Mesenchymal stem cell (in vitro differentiated cells and primary cell): ENCODE measurements around the gene ABAT.

ENCODE experiments used
- DNase-seq: peaks from one replicate; pipeline ENCODE4 v3.0.0-alpha.2; 2013
- H2AFZ ChIP-seq: one replicate; pipeline ENCODE4 v1.6.1; 2013; ENCODE audit warnings: low read depth, mild to moderate bottlenecking, control low read depth, inconsistent platforms, low read length, moderate library complexity
- H2AK5ac ChIP-seq: 2 replicates; pipeline ENCODE4 v1.6.1; 2013; ENCODE audit warnings: low read length, moderate library complexity, mild to moderate bottlenecking, inconsistent platforms; ENCODE audit not compliant: severe bottlenecking
- H2BK120ac ChIP-seq: one replicate; pipeline ENCODE4 v1.6.1; 2013; ENCODE audit warnings: low read depth, mild to moderate bottlenecking, inconsistent platforms, low read length, moderate library complexity
- H2BK12ac ChIP-seq, 2 experiments: one replicate each; pipeline ENCODE4 v1.6.1; 2013; ENCODE audit warnings: inconsistent platforms in 2 of 2, low read length in 2 of 2, mild to moderate bottlenecking in 2 of 2, moderate library complexity in 2 of 2, control low read depth in 1 of 2
- H2BK15ac ChIP-seq: one replicate; pipeline ENCODE4 v1.6.1; 2013; ENCODE audit warnings: mild to moderate bottlenecking, low read depth, inconsistent platforms; ENCODE audit not compliant: poor library complexity, severe bottlenecking
- H2BK5ac ChIP-seq: 2 replicates; pipeline ENCODE4 v1.6.1; 2013; ENCODE audit warnings: low read depth, mild to moderate bottlenecking, low read length, control low read depth, inconsistent platforms; ENCODE audit not compliant: poor library complexity, severe bottlenecking
- H3K14ac ChIP-seq, 2 experiments: one replicate each; pipeline ENCODE4 v1.6.1; 2013; ENCODE audit warnings: inconsistent platforms in 2 of 2, low read length in 2 of 2, control low read depth in 1 of 2, mild to moderate bottlenecking in 1 of 2, moderate library complexity in 1 of 2
- H3K18ac ChIP-seq, 2 experiments: one replicate each; pipeline ENCODE4 v1.6.1; 2013; ENCODE audit warnings: inconsistent platforms in 2 of 2, low read length in 2 of 2, control low read depth in 1 of 2, low read depth in 1 of 2, mild to moderate bottlenecking in 1 of 2
- H3K23ac ChIP-seq, 2 experiments: one replicate each; pipeline ENCODE4 v1.6.1; 2013; ENCODE audit warnings: inconsistent platforms in 2 of 2, low read length in 2 of 2, mild to moderate bottlenecking in 2 of 2, moderate library complexity in 2 of 2, control low read depth in 1 of 2
- H3K27ac ChIP-seq: 2 replicates; pipeline ENCODE4 v1.5.1; 2013; ENCODE audit warnings: mild to moderate bottlenecking, moderate library complexity, low read length, control low read depth, inconsistent platforms; ENCODE audit not compliant: poor library complexity, severe bottlenecking
- H3K27me3 ChIP-seq, 2 experiments: 2 replicates each; pipeline versions ENCODE4 v1.6.1 to v1.7.0; 2013; ENCODE audit warnings: low read length in 2 of 2, mild to moderate bottlenecking in 2 of 2, moderate library complexity in 2 of 2, control low read depth in 1 of 2, inconsistent platforms in 1 of 2; ENCODE audit not compliant: control insufficient read depth in 1 of 2, insufficient read depth in 1 of 2
- H3K36me3 ChIP-seq, 2 experiments: 2 replicates each; pipeline versions ENCODE4 v1.6.1 to v1.7.0; 2013; ENCODE audit warnings: low read length in 2 of 2, control low read depth in 1 of 2, inconsistent platforms in 1 of 2, low read depth in 1 of 2, mild to moderate bottlenecking in 1 of 2; ENCODE audit not compliant: insufficient read depth in 2 of 2, control insufficient read depth in 1 of 2
- H3K4ac ChIP-seq, 2 experiments: one replicate each; pipeline ENCODE4 v1.6.1; 2013; ENCODE audit warnings: inconsistent platforms in 2 of 2, low read length in 2 of 2, mild to moderate bottlenecking in 2 of 2, moderate library complexity in 2 of 2, control low read depth in 1 of 2, low read depth in 1 of 2
- H3K4me1 ChIP-seq: 2 replicates; pipeline ENCODE4 v1.6.1; 2013; ENCODE audit warnings: low read depth, low read length, control low read depth; ENCODE audit not compliant: control insufficient read depth, insufficient read depth
- H3K4me2 ChIP-seq: 2 replicates; pipeline ENCODE4 v1.6.1; 2013; ENCODE audit warnings: low read length, mild to moderate bottlenecking, inconsistent platforms; ENCODE audit not compliant: poor library complexity, severe bottlenecking
- H3K4me3 ChIP-seq, 2 experiments: 2 replicates each; pipeline versions ENCODE4 v1.5.1 to v1.7.0; 2013; ENCODE audit warnings: low read length in 2 of 2, mild to moderate bottlenecking in 2 of 2, control low read depth in 1 of 2, low read depth in 1 of 2; ENCODE audit not compliant: insufficient read depth in 1 of 2
- H3K79me1 ChIP-seq: replicated peaks from 2 replicates; pipeline ENCODE4 v1.6.1; 2013; ENCODE audit warnings: mild to moderate bottlenecking, control low read depth, low read length, inconsistent platforms; ENCODE audit not compliant: poor library complexity, severe bottlenecking
- H3K9ac ChIP-seq: 2 replicates; pipeline ENCODE4 v1.7.0; 2013; ENCODE audit warnings: mild to moderate bottlenecking, low read length, moderate library complexity
- H3K9me3 ChIP-seq: 2 replicates; pipeline ENCODE4 v1.7.0; 2013; ENCODE audit warnings: mild to moderate bottlenecking, low read length; ENCODE audit not compliant: control insufficient read depth
- H4K8ac ChIP-seq: one replicate; pipeline ENCODE4 v1.6.1; 2013; ENCODE audit warnings: inconsistent platforms, mild to moderate bottlenecking, low read length, moderate library complexity
- H4K91ac ChIP-seq: one replicate; pipeline ENCODE4 v1.6.1; 2013; ENCODE audit warnings: mild to moderate bottlenecking, low read length, inconsistent platforms
- WGBS: methylation state at CpG from one replicate; pipeline ENCODE4 v1.1.7; 2013; ENCODE audit warnings: mixed read lengths; 5-methylcytosine and 5-hydroxymethylcytosine counted together

ABAT gene

DNA sequence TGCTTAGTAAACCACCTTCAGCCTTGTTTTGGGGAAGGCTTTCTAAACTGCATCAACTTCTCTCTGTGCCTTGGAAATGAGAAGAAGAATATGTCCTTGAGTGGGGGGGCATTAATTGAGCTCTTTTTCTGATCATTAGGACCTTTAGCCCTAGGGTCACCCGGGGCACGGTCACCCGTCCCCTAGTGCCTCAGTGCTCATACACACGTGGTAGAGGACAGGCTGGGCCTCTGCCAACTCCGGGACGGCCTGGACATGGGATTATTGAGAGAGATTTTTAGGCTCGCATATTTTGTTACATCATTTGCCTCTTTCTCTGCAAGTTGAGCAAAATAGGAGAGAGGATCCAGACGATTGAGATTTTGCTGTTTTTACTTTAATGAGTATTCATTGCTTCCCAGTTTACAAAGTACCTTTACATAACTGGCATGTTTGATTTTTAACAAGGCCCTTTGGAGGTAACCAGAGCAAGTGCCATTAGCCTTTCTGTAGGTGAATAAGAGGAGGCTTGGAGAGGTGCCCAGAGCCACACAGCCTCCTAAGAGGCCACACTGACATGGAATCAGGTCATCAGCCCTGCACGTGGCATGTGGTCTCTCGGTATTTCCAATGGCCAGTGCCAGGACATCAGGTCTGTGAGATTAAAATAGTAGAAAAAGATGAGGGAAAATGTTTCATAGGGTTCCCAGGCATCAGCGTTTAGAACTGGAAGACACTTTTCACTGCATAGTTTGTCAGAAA is 134.4 kb downstream of the ABAT start:
- H2BK15ac ChIP-seq = no peak overlapping the region
- H4K91ac ChIP-seq = no peak overlapping the region
- H3K4me2 ChIP-seq = no peak overlapping the region
- H3K18ac ChIP-seq = no peak overlapping the region
- no peak for DNase-seq
- peaks cover 72 to 100% of the 10 kb centered on the region in 2 experiments for H3K36me3 ChIP-seq
- no peaks in the 10 kb centered on the region for H3K9me3 ChIP-seq
- H4K8ac ChIP-seq = no peak overlapping the region
- no peak overlapping the region for H3K27ac ChIP-seq
- 96% methylated on average over 9 of the region's 11 CpGs for WGBS
- no peak overlapping the region for H2AFZ ChIP-seq
- H2BK120ac ChIP-seq = no peak overlapping the region
- H3K4ac ChIP-seq = no peak overlapping the region
- no peak overlapping the region for H2BK5ac ChIP-seq
- H3K4me1 ChIP-seq = no peaks in the 10 kb centered on the region
- no peak overlapping the region for H2AK5ac ChIP-seq
- no peak overlapping the region for H2BK12ac ChIP-seq
- H3K9ac ChIP-seq = no peak overlapping the region
- no peak overlapping the region for H3K4me3 ChIP-seq
- no peaks in the 10 kb centered on the region for H3K27me3 ChIP-seq
- no peak overlapping the region for H3K23ac ChIP-seq
- H3K14ac ChIP-seq = no peak overlapping the region
- peaks cover 33% of the 10 kb centered on the region for H3K79me1 ChIP-seq

DNA sequence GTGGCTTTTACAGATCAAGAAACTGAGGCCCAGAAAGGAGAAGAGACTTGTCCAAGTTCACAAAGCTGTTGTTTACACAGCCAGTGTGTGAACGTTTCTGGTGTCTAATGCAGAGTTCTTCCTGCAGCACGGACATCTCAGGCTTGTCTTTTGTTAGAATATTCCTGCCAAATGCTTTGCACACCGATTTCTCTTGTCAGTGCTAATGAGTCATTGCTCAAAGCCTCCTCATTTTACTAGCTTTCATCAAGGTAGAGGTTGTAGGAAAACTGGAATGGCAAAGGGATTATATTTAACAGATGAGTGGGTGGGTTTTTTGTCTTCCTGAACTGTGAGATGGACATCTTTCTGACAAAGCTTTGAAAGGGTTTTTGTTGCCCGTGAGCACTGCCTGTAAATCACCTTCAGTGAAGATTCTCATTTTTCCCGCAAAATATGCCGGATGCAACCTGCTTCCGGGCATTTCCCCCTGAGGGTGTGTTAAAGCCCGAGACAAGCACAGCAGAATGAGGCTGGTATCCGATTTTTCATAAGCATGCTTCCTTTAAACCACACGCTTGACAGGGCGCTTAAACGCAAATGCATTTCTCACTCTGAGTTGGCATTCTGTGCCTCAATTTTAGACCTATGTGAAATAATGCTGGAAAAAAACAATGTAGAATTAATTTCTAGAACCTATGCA is 137.9 kb downstream of the ABAT start:
- no peak overlapping the region for H2BK12ac ChIP-seq
- no peak overlapping the region for H2BK5ac ChIP-seq
- no peak overlapping the region for H4K91ac ChIP-seq
- no peak overlapping the region for H2AK5ac ChIP-seq
- peaks cover 62 to 98% of the 10 kb centered on the region in 2 experiments for H3K36me3 ChIP-seq
- no peak overlapping the region for H2BK15ac ChIP-seq
- no peak overlapping the region for H3K14ac ChIP-seq
- DNase-seq = no peak
- H3K79me1 ChIP-seq = peaks cover 34% of the 10 kb centered on the region
- H3K4me2 ChIP-seq = no peak overlapping the region
- H3K4me3 ChIP-seq = no peak overlapping the region
- no peak overlapping the region for H3K9ac ChIP-seq
- H3K27ac ChIP-seq = no peak overlapping the region
- no peak overlapping the region for H2BK120ac ChIP-seq
- H3K4me1 ChIP-seq = no peaks in the 10 kb centered on the region
- no peak overlapping the region for H3K4ac ChIP-seq
- no peak overlapping the region for H3K23ac ChIP-seq
- H4K8ac ChIP-seq = no peak overlapping the region
- no peaks in the 10 kb centered on the region for H3K9me3 ChIP-seq
- H3K27me3 ChIP-seq = no peaks in the 10 kb centered on the region
- H3K18ac ChIP-seq = no peak overlapping the region
- no peak overlapping the region for H2AFZ ChIP-seq
- 81% methylated on average over 10 of the region's 12 CpGs for WGBS

DNA sequence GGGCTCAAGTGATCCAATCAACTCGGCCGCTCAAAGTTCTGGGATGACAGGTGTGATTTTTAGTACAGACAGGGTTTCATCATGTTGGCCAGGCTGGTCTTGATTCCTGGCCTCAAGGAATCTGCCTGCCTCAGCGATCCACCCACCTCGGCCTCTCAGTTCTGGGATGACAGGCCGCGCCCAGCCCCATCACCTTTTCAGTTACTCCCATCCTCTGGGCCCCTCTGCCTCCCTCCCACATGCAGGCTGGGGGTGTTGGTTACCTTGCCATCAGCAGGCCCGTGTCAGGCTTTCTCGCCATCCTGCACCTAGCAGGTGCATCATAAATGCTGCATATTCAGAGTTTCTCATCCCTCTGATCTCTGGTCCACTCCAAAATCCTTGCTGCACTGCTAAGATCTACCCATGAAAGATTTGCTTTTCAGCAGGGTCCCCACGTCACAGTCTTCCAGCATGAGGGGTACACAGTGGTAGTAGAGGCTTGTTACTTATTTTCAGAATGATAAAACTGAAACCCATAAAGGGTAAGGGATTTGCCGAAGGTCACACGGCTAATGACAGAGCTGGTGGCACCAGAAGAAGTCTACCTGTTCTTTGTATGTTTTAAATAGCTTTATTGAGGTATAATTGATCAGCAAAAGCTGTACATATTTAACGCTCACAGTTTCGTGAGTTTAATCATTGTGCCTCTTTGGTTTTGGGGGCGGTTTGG is 139.8 kb downstream of the ABAT start:
- Histone ChIP-seq H4K8ac (no peak overlapping the region), H3K23ac (peak overlapping the region in 1 of 2 experiments; percentile 15), H3K18ac (no peak overlapping the region), H2AK5ac (no peak overlapping the region), H4K91ac (no peak overlapping the region), H3K9ac (no peak overlapping the region), H3K9me3 (no peaks in the 10 kb centered on the region), H3K79me1 (peaks cover 32% of the 10 kb centered on the region), H3K14ac (no peak overlapping the region), H3K27ac (no peak overlapping the region), H2BK5ac (no peak overlapping the region), H2BK120ac (no peak overlapping the region), H3K4me1 (no peaks in the 10 kb centered on the region), H3K4ac (no peak overlapping the region), H3K4me3 (no peak overlapping the region), H2BK15ac (no peak overlapping the region), H3K4me2 (no peak overlapping the region), H2AFZ (no peak overlapping the region), H2BK12ac (no peak overlapping the region), H3K36me3 (peaks cover 60 to 97% of the 10 kb centered on the region in 2 experiments), H3K27me3 (no peaks in the 10 kb centered on the region)
- DNase-seq = no peak
- 93% methylated on average over 13 of the region's 14 CpGs for WGBS
